ENCODE data around the gene COG8.

GRCh38 chr16:69277413-69277812 is 62.0 kb downstream of the COG8 start:
- no peak for TF ChIP-seq CTCF (optimal IDR thresholded peaks at IDR 0.05 in 1 of 3, IDR thresholded peaks at IDR 0.05 in 1 of 3, conservative IDR thresholded peaks at IDR 0.05 in 1 of 3; ENCODE audit: extremely low read depth in 1 of 3, insufficient read depth in 2 of 3, low read length in 3 of 3)
- no peak for TF ChIP-seq EZH2 (IDR thresholded peaks at IDR 0.05; ENCODE audit: low read length)
